OCI-LY7 (cell line): ENCODE measurements around the gene TRPM3. TPM values are rescaled to one million over a fixed set of nuclear protein-coding genes. Genes with fewer than 3 reads are reported as not detected.

Experiments
- BruUV-seq: library from RNA; stranded (reverse); fragments of 400-500 nt; replicated peaks from 2 replicates; lab custom pipeline; 2021; lab: Mats Ljungman, UMichigan
- CTCF ChIA-PET: fragments of 300-600 bp; sonication (Branson Sonifier 250); formaldehyde crosslinking; loops from one replicate; lab custom pipeline; 2022; ENCODE audit warnings: antibody characterized with exemption; ENCODE audit not compliant: unreplicated experiment; lab: Charles Lee
- POLR2A ChIA-PET: fragments of 300-600 bp; sonication (Branson Sonifier 250); formaldehyde crosslinking; loops from one replicate; lab custom pipeline; 2022; ENCODE audit warnings: antibody characterized with exemption; lab: Charles Lee
- DNase-seq: peaks from one replicate; pipeline ENCODE4 v3.0.0-alpha.2; 2015; ENCODE audit warnings: low spot score
- H2AFZ ChIP-seq: fragments of 200-600 bp; sonication (generic), shearing (Covaris generic); 2 replicates; pipeline ENCODE4 v1.6.1; 2014; ENCODE audit warnings: mild to moderate bottlenecking, antibody characterized with exemption, low read length, moderate library complexity
- H3K27ac ChIP-seq: fragments of 200-600 bp; sonication (generic); 2 replicates; pipeline ENCODE4 v1.5.1; 2014; ENCODE audit warnings: mixed run types, low read depth, mild to moderate bottlenecking, moderate library complexity, low read length, inconsistent platforms; ENCODE audit not compliant: poor library complexity, severe bottlenecking
- H3K36me3 ChIP-seq: fragments of 200-600 bp; sonication (generic); 2 replicates; pipeline ENCODE4 v1.6.1; 2014; ENCODE audit warnings: mild to moderate bottlenecking, antibody characterized with exemption, low read length, moderate library complexity, mixed read lengths; ENCODE audit not compliant: insufficient read depth
- H3K4me1 ChIP-seq: fragments of 200-600 bp; sonication (generic); 2 replicates; pipeline ENCODE4 v1.5.1; 2014; ENCODE audit warnings: mild to moderate bottlenecking, low read length; ENCODE audit not compliant: insufficient read depth, poor library complexity, severe bottlenecking
- H3K4me2 ChIP-seq: fragments of 200-600 bp; sonication (generic); 2 replicates; pipeline ENCODE4 v1.6.1; 2014; ENCODE audit warnings: mild to moderate bottlenecking, low read length
- H3K4me3 ChIP-seq: fragments of 200-600 bp; sonication (generic); 2 replicates; pipeline ENCODE4 v1.5.1; 2014; ENCODE audit warnings: mild to moderate bottlenecking, low read depth, low read length; ENCODE audit not compliant: poor library complexity, severe bottlenecking
- H3K79me2 ChIP-seq: fragments of 200-600 bp; sonication (generic); 2 replicates; pipeline ENCODE4 v1.6.1; 2016; ENCODE audit warnings: low read depth, mild to moderate bottlenecking, low read length, moderate library complexity, mixed read lengths; ENCODE audit not compliant: insufficient read depth
- H3K9me2 ChIP-seq: fragments of 200-600 bp; sonication (generic); 2 replicates; pipeline ENCODE4 v1.6.1; 2016; ENCODE audit warnings: mild to moderate bottlenecking, low read length, mixed read lengths; ENCODE audit not compliant: insufficient read depth
- H3K9me3 ChIP-seq: fragments of 200-600 bp; sonication (generic); 2 replicates; pipeline ENCODE4 v1.6.1; 2014; ENCODE audit warnings: mild to moderate bottlenecking, mixed run types, low read length, mixed read lengths
- H4K20me1 ChIP-seq: fragments of 200-600 bp; sonication (generic); 2 replicates; pipeline ENCODE4 v1.6.1; 2014; ENCODE audit warnings: mild to moderate bottlenecking, antibody characterized with exemption, low read length, moderate library complexity, mixed read lengths; ENCODE audit not compliant: insufficient read depth
- EZH2phosphoT487 ChIP-seq: fragments of 200-600 bp; sonication (generic); IDR thresholded peaks from 2 replicates; pipeline ENCODE4 v1.6.1; 2018; ENCODE audit warnings: low read depth, borderline replicate concordance, mild to moderate bottlenecking, mixed run types, antibody characterized with exemption, low read length, moderate library complexity, mixed read lengths
- intact Hi-C: fragments of 100-400 bp; cut with micrococcal nuclease; formaldehyde crosslinking; loops from one replicate; pipeline ENCODE4 v1.10.0; 2022; ENCODE audit not compliant: unreplicated experiment
- total RNA-seq, 2 experiments: library from RNA; depleted of rRNA in 1 of 2; stranded (reverse); fragments of >200 nt in 1 of 2; shearing (Covaris generic) in 1 of 2; gene quantifications; 2 replicates each; pipeline ENCODE4 v1.2.3, GENCODE V29; 2014 to 2022
- TF ChIP-seq, protein P1 (sequence below): fragments of 200-600 bp; sonication (generic); conservative IDR thresholded peaks from 2 replicates; pipeline ENCODE4 v1.5.1; 2014; ENCODE audit warnings: mild to moderate bottlenecking, antibody characterized with exemption, low read length, moderate library complexity, mixed read lengths

TRPM3 gene
- total RNA-seq, 2 experiments from 2014 or later: not detected

DNA sequence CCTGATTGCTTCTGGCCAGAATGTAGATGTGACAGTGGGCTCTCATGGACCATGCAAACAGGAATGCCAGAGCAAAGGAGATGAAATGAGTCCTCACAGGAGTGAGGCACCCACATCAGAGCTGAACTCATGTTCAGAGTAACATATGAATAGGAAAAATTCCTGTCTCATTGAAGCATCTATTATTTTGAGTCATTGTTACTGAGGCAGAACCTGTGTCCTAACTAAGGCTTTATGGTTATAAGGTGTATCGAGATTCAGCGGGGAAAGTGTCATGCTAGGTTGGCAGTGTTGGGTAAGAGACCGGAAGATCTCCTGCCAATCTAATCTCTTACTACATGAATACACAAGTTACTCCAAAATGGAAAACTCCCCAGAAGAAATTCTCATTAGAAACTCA lies 304.1 kb downstream of the TRPM3 start:
- no TSS peak for BruUV-seq
- TF ChIP-seq EZH2phosphoT487: no peak
- TF ChIP-seq, protein P1, sequence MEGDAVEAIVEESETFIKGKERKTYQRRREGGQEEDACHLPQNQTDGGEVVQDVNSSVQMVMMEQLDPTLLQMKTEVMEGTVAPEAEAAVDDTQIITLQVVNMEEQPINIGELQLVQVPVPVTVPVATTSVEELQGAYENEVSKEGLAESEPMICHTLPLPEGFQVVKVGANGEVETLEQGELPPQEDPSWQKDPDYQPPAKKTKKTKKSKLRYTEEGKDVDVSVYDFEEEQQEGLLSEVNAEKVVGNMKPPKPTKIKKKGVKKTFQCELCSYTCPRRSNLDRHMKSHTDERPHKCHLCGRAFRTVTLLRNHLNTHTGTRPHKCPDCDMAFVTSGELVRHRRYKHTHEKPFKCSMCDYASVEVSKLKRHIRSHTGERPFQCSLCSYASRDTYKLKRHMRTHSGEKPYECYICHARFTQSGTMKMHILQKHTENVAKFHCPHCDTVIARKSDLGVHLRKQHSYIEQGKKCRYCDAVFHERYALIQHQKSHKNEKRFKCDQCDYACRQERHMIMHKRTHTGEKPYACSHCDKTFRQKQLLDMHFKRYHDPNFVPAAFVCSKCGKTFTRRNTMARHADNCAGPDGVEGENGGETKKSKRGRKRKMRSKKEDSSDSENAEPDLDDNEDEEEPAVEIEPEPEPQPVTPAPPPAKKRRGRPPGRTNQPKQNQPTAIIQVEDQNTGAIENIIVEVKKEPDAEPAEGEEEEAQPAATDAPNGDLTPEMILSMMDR: no peak
- Histone ChIP-seq H3K27ac (no peak overlapping the region), H2AFZ (no peak overlapping the region), H3K4me3 (no peak overlapping the region), H3K36me3 (no peaks in the 10 kb centered on the region), H3K9me3 (no peaks in the 10 kb centered on the region), H3K4me2 (no peak overlapping the region), H3K4me1 (no peaks in the 10 kb centered on the region), H3K9me2 (no peaks in the 10 kb centered on the region), H3K79me2 (no peaks in the 10 kb centered on the region), H4K20me1 (no peaks in the 10 kb centered on the region)
- DNase-seq: no peak
- CTCF ChIA-PET: no interaction called here
- POLR2A ChIA-PET: no interaction called here
- intact Hi-C loops: no loop called here

DNA sequence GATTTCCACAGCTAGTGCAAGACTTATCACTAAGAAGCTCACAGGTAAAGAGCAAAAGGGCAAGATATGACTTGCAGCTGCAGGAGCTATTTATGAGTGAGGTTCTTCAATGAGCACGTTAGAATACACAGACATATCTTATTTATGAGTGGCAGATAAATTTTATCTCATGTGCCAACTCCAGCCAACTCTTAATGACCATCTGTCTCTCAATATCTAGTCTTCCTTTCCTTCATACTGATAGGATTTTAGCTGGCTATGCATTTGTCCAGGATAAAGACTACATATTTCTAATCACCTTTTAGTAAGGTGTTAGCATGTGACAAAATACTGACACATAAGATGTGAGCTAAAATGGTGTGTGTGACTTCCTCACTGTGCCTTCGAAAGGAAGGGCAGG lies 304.5 kb downstream of the TRPM3 start:
- no TSS peak for BruUV-seq
- TF ChIP-seq EZH2phosphoT487: no peak
- TF ChIP-seq, protein P1: no peak
- no peaks in the 10 kb centered on the region for H4K20me1 ChIP-seq
- no peaks in the 10 kb centered on the region for H3K9me2 ChIP-seq
- H3K36me3 ChIP-seq: no peaks in the 10 kb centered on the region
- H3K27ac ChIP-seq: no peak overlapping the region
- CTCF ChIA-PET: no interaction called here
- H3K4me2 ChIP-seq: no peak overlapping the region
- no peaks in the 10 kb centered on the region for H3K79me2 ChIP-seq
- DNase-seq: no peak
- no peaks in the 10 kb centered on the region for H3K9me3 ChIP-seq
- intact Hi-C loops: no loop called here
- POLR2A ChIA-PET: no interaction called here
- H2AFZ ChIP-seq: no peak overlapping the region
- no peaks in the 10 kb centered on the region for H3K4me1 ChIP-seq
- H3K4me3 ChIP-seq: no peak overlapping the region

DNA sequence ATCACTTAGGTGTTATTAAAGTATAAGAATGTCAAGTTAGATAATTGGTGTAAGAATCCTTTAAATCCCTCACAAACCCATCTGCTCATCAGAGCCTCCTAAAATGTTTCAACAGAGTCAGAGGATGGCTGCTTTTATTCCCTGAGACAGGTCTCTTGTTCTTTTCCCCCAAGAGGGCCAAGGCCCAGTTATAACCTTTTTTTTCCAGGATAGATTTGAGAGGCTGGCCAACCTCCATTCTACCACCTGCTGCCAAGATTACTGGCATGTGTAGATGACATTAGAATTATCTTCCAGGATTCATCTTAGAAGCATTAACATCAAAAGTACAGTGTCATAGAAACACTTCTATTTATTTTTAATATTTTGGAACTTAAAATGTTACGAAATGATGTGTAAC lies 305.1 kb downstream of the TRPM3 start:
- POLR2A ChIA-PET: interaction anchor here (0.6 kb wide), 1 partner anchor 50 kb away, joined by 3 read pairs; no protein-coding TSS in a partner anchor
- CTCF ChIA-PET: no interaction called here
- H3K4me1 ChIP-seq: no peaks in the 10 kb centered on the region
- no TSS peak for BruUV-seq
- no peaks in the 10 kb centered on the region for H4K20me1 ChIP-seq
- no peak overlapping the region for H2AFZ ChIP-seq
- H3K9me3 ChIP-seq: no peaks in the 10 kb centered on the region
- TF ChIP-seq EZH2phosphoT487: no peak
- TF ChIP-seq, protein P1: no peak
- H3K27ac ChIP-seq: no peak overlapping the region
- H3K36me3 ChIP-seq: no peaks in the 10 kb centered on the region
- intact Hi-C loops: no loop called here
- no peak overlapping the region for H3K4me2 ChIP-seq
- no peaks in the 10 kb centered on the region for H3K79me2 ChIP-seq
- no peaks in the 10 kb centered on the region for H3K9me2 ChIP-seq
- no peak for DNase-seq
- H3K4me3 ChIP-seq: no peak overlapping the region
